SU-DHL-6 (cell line): ENCODE measurements around the gene IFITM2.
"Not testable (repeated sequence)": the region's sequence is repeated elsewhere in the genome, so short reads cannot be mapped to it uniquely, and the experiment has no call there.

Experiments used
- H2AFZ ChIP-seq: fragments of 200-600 bp; sonication (generic); 2 replicates; pipeline ENCODE4 v1.6.1; 2014; ENCODE audit warnings: low read depth, mild to moderate bottlenecking, moderate library complexity, mixed read lengths, antibody characterized with exemption, low read length; ENCODE audit not compliant: severe bottlenecking
- H3F3A ChIP-seq: fragments of 200-600 bp; shearing (Covaris generic); 2 replicates; pipeline ENCODE4 v1.6.0; 2016; ENCODE audit warnings: antibody characterized with exemption, mild to moderate bottlenecking; ENCODE audit not compliant: insufficient read depth
- H3K27ac ChIP-seq: fragments of 200-600 bp; sonication (generic); 2 replicates; pipeline ENCODE4 v1.5.1; 2016; ENCODE audit warnings: low read depth, mild to moderate bottlenecking, low read length, moderate library complexity, mixed read lengths
- H3K27me3 ChIP-seq: fragments of 200-600 bp; sonication (generic), shearing (Covaris generic); 2 replicates; pipeline ENCODE4 v1.6.0; 2014; ENCODE audit warnings: mild to moderate bottlenecking, low read length
- H3K36me3 ChIP-seq: fragments of 200-600 bp; sonication (generic); 2 replicates; pipeline ENCODE4 v1.6.1; 2014; ENCODE audit warnings: mild to moderate bottlenecking, low read length, mixed read lengths
- H3K4me2 ChIP-seq: fragments of 300-600, 200-600 bp; shearing (Covaris generic), sonication (generic); 2 replicates; pipeline ENCODE4 v1.6.0; 2014; ENCODE audit warnings: low read length, low read depth, mild to moderate bottlenecking; ENCODE audit not compliant: poor library complexity, severe bottlenecking
- H3K4me3 ChIP-seq: fragments of 200-600 bp; sonication (generic); 2 replicates; pipeline ENCODE4 v1.5.1; 2014; ENCODE audit warnings: antibody characterized with exemption, low read length, mild to moderate bottlenecking, mixed read lengths; ENCODE audit not compliant: insufficient read depth, poor library complexity, severe bottlenecking
- H3K79me2 ChIP-seq: fragments of 200-600 bp; sonication (generic); 2 replicates; pipeline ENCODE4 v1.6.1; 2014; ENCODE audit warnings: mild to moderate bottlenecking, low read length, moderate library complexity; ENCODE audit not compliant: insufficient read depth
- H3K9ac ChIP-seq: fragments of 200-600 bp; sonication (generic); 2 replicates; pipeline ENCODE4 v1.7.0; 2014; ENCODE audit warnings: mild to moderate bottlenecking, low read length
- H3K9me2 ChIP-seq: fragments of 200-600 bp; sonication (generic); replicated peaks from 2 replicates; pipeline ENCODE4 v1.6.1; 2014; ENCODE audit warnings: low read length; ENCODE audit not compliant: insufficient read depth
- H3K9me3 ChIP-seq: fragments of 200-600 bp; sonication (generic); 2 replicates; pipeline ENCODE4 v1.6.1; 2014; ENCODE audit warnings: low read length, mixed read lengths; ENCODE audit not compliant: insufficient read depth
- H4K20me1 ChIP-seq: fragments of 200-600 bp; sonication (generic); 2 replicates; pipeline ENCODE4 v1.6.1; 2014; ENCODE audit warnings: low read depth, mild to moderate bottlenecking, antibody characterized with exemption, low read length, moderate library complexity, mixed read lengths
- EZH2phosphoT487 ChIP-seq: fragments of 200-600 bp; sonication (generic), shearing (Covaris generic); conservative IDR thresholded peaks from 2 replicates; pipeline ENCODE4 v1.6.1; 2018; ENCODE audit warnings: mild to moderate bottlenecking, antibody characterized with exemption, low read length, moderate library complexity, mixed read lengths
- TF ChIP-seq, protein P1 (sequence below): fragments of 200-600 bp; sonication (generic); IDR thresholded peaks from one replicate; pipeline ENCODE4 v1.5.1; 2017; ENCODE audit warnings: antibody characterized with exemption, mild to moderate bottlenecking, low read length, moderate library complexity; ENCODE audit not compliant: insufficient read depth, poor library complexity, severe bottlenecking

IFITM2 gene

DNA sequence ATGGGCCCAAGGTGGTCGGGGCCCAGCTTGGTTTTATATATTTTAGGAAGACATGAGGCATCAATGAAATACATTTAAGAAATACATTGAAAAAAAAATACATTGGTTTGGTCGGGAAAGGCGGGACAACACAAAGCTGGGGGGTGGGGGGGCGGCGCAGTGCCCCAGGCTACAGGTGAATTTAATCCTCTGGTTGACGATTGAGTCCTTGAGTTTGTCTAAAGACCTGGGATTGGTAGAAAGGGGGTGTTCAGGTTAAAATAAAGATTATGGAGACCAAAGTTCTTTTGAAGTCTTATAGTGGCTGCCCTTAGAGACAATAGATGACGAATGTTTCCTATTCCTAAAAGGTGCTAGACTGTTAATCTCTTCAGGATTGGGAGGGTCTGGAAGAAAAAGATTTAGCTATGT lies 9.3 kb downstream of the IFITM2 start:
- Histone ChIP-seq H3K4me3 (no peak overlapping the region), H3K36me3 (no peaks in the 10 kb centered on the region), H3K9me3 (no peaks in the 10 kb centered on the region), H3K79me2 (no peaks in the 10 kb centered on the region), H3K27ac (no peak overlapping the region), H3F3A (no peaks in the 10 kb centered on the region), H3K27me3 (no peaks in the 10 kb centered on the region), H3K9me2 (no peaks in the 10 kb centered on the region), H2AFZ (no peak overlapping the region), H3K4me2 (no peak overlapping the region), H3K9ac (no peak overlapping the region), H4K20me1 (no peaks in the 10 kb centered on the region)
- TF ChIP-seq, protein P1, sequence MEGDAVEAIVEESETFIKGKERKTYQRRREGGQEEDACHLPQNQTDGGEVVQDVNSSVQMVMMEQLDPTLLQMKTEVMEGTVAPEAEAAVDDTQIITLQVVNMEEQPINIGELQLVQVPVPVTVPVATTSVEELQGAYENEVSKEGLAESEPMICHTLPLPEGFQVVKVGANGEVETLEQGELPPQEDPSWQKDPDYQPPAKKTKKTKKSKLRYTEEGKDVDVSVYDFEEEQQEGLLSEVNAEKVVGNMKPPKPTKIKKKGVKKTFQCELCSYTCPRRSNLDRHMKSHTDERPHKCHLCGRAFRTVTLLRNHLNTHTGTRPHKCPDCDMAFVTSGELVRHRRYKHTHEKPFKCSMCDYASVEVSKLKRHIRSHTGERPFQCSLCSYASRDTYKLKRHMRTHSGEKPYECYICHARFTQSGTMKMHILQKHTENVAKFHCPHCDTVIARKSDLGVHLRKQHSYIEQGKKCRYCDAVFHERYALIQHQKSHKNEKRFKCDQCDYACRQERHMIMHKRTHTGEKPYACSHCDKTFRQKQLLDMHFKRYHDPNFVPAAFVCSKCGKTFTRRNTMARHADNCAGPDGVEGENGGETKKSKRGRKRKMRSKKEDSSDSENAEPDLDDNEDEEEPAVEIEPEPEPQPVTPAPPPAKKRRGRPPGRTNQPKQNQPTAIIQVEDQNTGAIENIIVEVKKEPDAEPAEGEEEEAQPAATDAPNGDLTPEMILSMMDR, result no peak
- TF ChIP-seq EZH2phosphoT487, result no peak

DNA sequence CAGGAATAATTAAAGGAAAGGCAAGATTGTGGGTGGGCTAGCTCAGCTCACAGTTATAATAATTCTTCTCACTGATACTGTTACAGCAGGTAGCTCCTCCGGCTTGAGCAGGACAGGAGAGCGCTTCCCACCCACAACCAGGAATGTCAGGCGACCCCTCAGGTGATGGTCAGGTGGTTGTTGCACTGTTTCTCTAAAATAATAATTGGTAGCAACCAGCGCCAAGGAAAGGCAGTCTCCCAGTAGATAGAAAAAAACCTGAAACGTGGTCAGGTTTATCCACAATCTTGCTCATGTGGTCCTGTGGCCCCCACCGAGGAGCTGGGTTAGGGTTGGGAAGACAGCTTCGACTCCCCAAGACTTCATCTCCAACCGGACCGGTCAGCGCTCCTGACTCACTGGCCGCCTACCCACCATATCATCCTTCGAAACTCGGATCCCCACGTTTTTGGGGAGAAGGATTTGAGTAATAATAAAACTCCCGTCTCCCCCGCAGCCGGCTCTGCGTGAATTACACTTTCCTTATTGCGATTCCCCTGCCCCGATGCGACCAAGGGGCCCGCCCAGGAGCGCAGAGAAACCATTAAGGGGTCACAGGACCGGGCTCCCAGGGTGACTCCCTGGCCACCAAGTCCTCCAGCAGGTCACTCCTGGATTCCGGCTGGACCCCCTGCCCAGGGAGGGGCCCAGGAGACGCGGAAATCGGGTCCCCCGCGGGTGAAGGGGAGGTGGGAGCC lies 10.2 kb downstream of the IFITM2 start:
- H2AFZ ChIP-seq, H3K4me3 ChIP-seq, H3K9me2 ChIP-seq, H3K27me3 ChIP-seq, H3K9me3 ChIP-seq, H4K20me1 ChIP-seq, H3K36me3 ChIP-seq, H3K9ac ChIP-seq, H3F3A ChIP-seq, H3K27ac ChIP-seq, H3K4me2 ChIP-seq, H3K79me2 ChIP-seq: not testable (repeated sequence)

DNA sequence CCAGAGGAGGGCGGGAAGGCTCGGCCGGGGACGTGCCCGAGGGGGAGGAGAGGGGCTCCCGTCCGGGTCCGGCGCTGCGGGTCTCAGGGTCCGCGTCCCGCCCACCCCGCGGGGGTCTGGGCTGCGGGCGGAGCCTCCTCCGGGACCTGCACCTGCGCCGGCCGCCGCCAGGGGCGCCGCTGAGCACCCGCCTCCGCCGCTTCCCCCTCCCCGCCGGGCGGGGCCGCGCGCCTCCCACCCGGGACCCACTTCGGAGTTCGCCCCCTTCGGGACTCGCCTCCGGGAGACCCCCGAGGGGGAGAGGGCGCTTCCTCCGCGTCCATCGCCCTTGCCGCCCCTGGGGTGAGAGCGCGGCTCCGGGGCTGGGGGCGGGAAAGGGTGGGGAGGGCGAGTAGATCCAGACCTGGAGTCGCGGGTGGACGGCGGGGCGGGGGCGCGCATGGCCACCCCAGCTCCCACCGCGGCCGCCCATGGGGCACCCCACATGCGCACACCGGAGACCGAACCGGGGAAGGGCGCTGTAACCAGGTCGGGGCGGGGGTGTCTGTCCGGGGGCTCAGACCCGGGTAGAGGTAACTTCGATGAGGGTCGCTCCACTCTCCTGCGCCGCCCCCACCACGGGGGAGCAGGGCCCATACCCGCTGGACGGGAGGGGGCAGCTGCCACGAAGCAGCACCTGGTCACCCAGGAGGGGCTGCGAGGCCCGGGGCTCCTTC lies 10.9 kb downstream of the IFITM2 start:
- H2AFZ ChIP-seq, H3F3A ChIP-seq, H3K27me3 ChIP-seq, H3K9ac ChIP-seq, H3K9me3 ChIP-seq, H3K4me3 ChIP-seq, H3K27ac ChIP-seq, H4K20me1 ChIP-seq, H3K36me3 ChIP-seq, H3K79me2 ChIP-seq, H3K9me2 ChIP-seq, H3K4me2 ChIP-seq: not testable (repeated sequence)

DNA sequence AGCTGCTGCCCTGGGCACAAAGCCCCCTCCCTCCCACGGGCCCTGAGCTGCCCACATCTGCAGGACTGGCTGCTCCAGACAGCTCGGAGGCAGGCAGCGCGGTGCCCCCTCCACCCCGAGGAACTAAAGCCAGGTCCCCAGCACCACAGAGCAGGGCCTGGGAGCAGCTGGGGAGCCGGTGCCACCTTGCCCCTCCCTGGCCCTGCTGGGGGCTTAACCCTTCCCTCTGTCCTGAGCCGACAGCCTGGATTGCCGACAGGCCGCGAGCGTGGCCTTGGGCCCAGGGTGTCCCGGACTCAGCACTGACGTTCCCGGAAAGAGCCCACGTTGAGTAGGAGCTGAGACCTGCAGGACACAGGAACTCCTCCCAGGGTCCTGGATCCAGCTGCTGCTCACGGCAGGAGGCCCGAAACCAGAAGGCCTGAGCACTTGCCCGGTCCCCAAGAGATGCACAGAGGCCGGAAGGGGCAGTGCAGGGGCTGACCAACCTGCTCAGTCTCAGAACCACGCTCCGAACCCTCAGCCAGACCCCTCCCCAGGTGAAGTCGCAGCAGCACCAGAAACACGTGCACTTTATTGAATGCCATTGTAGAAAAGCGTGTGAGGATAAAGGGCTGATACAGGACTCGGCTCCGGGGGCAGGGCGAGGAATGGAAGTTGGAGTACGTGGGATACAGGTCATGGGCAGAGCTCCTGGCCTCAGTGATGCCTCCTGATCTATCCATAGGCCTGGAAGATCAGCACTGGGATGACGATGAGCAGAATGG lies 11.7 kb downstream of the IFITM2 start:
- H3K9ac ChIP-seq, H3K27me3 ChIP-seq, H2AFZ ChIP-seq, H3K4me3 ChIP-seq, H3K36me3 ChIP-seq, H4K20me1 ChIP-seq, H3K9me2 ChIP-seq, H3F3A ChIP-seq, H3K4me2 ChIP-seq, H3K79me2 ChIP-seq, H3K27ac ChIP-seq, H3K9me3 ChIP-seq: not testable (repeated sequence)

DNA sequence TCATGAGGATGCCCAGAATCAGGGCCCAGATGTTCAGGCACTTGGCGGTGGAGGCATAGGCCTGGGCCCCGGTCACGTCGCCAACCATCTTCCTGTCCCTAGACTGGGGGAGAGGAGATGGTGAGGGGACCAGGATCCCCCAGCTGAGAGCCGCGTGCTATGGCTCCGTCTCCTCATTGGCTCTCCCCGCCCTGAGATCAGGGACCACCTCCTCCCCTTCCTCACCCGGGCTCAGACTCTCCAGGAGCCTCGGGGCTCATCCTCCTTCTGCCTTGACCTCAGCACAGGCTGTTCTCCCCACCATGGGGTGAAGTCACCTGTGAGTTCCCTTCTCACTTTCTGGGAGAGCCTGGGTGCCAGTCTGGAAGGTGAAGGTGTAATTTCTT lies 12.3 kb downstream of the IFITM2 start:
- H3K27me3 ChIP-seq, H3F3A ChIP-seq, H3K79me2 ChIP-seq, H3K36me3 ChIP-seq, H4K20me1 ChIP-seq, H3K9me2 ChIP-seq, H3K27ac ChIP-seq, H3K4me2 ChIP-seq, H3K4me3 ChIP-seq, H2AFZ ChIP-seq, H3K9ac ChIP-seq, H3K9me3 ChIP-seq: not testable (repeated sequence)
